ENCODE measurements around the gene GTF2F2.

- TF ChIP-seq TAF1 (IDR thresholded peaks at IDR 0.05; ENCODE audit: low read depth, low read length) = no peak
- TF ChIP-seq POLR2AphosphoS5 (IDR thresholded peaks at IDR 0.05; ENCODE audit: low read depth, low read length) = no peak
Measured at GRCh38 chr13:45103449-45103848, 16.9 kb upstream of the GTF2F2 start.
